CMK (cell line): Measurements from ENCODE around the gene IFT74.
A peak's percentile ranks its signal among the peaks of the same experiment; 100 is the strongest.

Source experiments
- DNase-seq: peaks from one replicate; pipeline ENCODE4 v3.0.0-alpha.2; 2010; ENCODE audit warnings: low read depth

IFT74 gene

DNA sequence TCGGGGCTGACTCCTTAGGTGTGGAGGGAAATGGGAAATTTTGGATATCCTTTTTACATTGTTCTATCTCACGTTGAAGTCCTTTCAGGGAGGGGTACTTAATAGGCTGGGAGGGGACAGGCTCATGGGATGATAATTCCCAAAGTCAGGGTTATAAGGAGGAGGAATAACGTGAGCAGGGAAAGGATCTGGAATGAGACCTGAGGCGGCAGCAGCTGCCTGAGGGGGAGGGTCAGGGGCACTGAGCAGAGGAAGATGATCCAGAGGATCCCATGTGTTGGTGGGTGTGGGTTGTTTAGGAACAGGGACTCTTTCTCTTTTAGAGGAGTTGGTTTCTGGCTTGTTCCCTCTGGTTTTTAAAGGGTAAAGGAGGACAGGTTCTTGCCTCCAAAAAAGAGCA is 18.7 kb downstream of the IFT74 start:
- no peak for DNase-seq

DNA sequence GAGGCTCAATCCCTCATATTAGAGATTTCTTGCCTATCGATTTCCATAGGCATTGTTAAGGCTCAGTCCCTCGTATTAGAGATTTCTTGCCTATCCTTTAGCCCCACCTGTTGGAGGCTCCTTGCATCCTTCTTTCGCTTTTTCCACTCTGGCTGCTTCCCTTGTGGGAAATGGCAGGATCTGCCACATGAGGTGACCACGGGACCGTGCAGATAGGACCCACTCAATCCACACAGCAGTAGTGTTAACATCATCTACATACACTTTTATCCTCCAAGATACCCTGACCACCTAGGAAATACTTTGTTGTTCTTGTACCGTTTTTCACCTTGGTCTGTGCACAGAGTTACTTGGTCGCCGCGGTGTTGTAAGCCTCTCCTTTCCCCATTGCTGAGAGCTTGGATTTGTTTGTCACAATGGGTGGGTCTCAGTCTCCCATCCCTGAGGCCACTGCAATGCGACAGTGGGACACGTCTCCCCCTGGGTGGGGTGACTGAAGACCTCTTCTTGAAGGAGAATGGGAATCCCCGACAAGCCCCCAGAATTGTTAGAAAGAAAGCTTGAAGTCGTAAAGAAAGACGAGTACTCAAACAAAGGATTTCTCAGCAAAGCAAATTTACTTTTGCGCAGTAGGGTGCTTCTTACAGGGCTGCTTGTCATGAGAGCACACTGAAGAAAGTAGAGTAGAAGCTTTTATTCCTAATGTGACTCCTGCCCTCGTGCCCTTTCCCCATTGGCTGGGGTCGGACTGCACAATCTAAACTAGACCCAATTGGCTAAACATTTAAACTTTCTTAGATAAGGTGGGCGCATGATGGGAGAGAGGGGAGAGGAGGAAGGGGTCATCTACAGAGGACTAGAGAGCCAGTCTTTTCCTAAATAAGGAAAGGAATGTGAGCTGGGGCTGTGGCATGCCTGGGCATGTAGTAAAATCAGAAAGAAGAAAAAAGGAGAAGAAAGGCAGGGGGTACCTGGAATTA is 19.8 kb downstream of the IFT74 start:
- no peak for DNase-seq

DNA sequence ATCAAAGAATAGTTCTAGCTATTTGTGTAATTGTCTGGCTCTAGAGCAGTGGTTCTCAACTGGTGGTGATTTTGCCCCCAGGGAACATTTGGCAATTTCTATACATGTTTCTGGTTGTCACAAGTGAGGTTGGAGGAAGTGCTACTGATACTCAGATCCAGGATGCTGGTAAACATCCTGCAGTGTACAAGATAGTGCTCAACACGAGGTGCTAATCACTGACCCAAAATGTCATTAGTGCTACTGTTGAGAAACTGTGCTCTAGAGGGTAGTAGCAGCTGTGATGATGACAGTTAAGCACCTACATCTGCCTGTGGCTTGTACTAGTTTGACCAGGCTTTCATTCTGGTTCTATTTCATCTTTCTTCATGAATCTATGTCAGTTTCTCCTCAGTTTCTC is 27.1 kb downstream of the IFT74 start:
- DNase-seq: no peak

DNA sequence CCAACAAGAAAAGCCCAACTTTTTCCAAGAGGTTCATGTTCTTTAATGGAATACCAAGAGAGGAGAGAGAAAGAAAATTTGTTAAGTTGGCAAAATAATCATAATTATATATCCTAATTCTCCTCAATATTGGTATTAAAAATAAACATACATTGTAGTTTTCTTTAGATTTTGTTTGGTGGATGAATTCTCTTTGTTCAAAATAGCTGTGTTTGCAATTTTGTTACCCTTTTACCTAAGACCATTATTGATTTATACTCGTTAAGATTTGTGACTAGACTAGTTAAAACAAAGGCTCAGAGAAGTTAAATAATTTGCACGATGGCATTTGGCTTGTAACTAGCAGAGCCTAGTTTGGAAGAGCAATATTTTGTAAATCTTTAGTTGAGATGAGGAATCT is 39.6 kb downstream of the IFT74 start:
- no peak for DNase-seq

DNA sequence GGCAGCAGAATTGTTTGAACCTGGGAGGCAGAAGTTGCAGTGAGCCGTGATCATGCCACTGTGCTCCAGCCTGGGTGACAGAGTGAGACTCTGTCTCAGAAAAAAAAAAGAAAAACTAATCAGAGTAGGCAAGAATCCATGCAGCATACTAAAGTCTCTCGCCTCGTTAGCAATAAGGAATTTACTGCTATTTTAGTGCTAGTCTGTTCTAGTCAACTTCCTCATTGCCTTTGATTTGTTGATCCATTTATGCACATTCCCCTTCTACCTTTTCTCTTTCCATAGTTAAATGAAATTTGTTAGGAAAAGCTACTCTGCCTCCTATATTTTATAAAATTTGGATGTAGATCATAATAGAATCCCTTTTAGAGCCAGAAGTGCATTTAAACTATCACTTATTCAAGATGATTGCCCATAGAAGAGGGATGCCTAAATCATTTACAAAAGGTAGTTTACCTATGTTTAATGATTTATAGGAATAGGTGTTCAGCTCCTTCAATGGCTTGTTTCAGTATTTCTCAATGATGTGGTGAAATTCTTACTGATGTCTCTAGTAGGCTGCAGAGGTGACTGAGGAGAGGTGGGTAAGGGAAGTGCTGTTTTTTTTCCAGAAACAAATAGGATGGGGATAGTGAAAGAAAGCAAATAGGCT is 47.3 kb downstream of the IFT74 start:
- no peak for DNase-seq

DNA sequence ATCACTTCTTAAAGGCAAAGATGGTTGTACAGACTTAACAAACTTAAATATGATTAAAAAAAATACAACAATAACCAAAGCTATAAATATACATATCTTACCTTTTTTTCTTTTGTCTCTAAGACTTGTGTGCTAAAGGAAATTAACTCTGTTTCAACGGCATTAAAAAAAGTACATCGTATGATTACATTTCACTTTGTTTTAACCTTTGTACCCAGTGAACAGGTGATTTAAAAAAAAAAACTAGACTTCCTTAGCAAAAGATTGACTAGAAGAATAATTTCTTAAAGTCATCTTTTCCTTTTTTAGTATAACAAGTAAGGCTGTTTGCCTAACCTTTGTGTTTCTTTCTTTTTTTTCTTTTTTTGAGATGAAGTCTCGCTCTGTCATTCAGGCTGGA is 49.3 kb downstream of the IFT74 start, which contains the start of gene LRRC19:
LRRC19 (minus strand) TSS at position 182 of the 400 bp plus-strand sequence. CDS start 5,978 bp downstream, outside the sequence.
- no peak for DNase-seq

DNA sequence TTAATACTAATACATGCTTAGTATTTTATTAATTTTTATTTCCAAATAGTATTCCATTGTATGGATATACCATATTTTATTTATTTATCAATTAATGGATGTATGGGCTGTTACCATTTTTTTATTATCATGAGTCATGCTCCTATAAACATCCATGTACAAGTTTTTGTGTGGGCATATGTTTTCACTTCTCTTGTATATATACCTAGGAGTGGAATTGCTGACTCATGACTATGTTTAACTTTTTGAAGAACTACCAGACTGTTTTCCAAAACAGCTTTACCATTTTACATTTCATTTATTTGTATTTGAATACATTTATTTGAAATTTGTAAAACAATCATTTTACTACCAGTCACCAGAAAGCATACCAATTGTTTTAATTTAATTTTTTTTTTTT is 63.4 kb downstream of the IFT74 start:
- no peak for DNase-seq

DNA sequence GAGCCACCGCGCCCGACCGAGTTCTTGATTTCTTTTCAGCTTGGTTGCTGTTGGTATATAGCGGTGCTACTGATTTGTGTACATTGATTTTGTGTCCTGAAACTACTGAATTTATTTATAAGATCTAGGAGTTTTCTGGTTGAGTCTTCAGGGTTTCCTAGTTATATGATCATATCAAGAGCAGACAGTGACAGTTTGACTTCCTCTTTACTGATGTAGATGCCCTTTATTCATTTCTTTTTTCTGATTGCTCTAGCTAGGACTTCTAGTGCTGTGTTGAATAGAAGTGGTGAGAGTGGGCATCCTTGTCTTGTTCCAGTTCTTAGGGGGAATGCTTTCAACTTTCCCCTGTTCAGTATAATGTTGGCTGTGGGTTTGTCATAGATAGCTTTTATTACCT is 66.7 kb downstream of the IFT74 start:
- no peak for DNase-seq

DNA sequence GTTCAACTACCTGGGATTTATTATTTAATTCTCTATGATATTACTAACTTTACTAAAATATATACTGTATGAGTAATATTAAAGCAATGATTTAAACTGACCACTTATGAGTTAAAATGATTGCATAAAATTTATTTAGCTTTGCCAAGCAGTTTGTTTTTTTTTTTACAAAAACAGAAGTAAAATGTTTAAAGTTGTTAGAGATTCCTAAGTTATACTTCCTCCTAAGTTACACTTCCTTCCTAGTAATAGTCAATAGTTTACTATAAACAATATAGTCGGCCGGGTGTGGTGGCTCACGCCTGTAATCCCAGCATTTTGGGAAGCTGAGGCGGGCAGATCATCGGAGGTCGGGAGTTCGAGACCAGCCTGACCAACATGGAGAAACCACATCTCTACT is 73.0 kb downstream of the IFT74 start:
- DNase-seq: no peak

DNA sequence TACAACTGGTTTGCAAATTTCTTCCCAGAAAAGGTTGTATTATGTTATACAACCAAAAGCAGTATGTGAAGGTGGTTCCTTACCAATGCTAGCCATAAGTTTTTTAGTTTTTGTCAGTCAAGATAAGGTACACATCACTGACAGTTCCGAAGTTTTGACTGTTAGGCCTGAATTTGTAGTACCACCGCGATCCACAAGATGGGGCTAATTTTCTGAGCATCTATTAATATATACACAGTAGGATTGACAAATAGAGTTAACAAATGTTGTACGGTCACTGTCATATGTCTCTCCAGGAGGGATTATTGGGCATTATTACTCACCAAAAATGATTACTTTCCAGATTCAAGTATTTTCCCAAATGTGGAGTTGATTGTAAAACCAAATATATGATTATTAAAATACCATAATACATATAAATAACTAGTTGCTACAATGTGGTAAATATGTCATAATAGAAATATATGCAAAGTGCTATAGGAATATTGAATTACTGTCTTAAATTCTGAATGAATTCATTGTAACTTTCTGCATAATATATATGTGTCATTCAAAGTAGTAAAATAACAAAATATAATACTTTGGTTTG is 77.7 kb downstream of the IFT74 start:
- DNase-seq: no peak

DNA sequence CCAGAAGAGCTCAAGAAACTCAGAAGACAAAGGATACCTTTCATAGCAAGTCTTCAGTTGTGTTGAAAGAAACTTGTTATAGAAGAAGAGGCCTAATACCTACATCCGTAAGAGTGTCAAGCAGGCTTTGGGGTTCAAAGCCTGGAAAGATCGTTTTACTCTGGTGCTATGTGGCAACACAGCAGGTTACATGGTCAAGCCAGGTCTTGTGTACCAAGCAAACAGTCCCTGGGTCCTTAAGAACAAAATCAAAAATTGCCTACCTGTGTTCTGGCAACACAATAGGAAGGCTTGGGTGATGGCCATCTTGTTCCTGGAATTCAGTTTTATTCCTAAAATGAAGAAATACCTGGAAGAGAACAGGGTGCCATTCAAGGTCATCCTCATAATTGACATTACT is 81.3 kb downstream of the IFT74 start:
- no peak for DNase-seq

DNA sequence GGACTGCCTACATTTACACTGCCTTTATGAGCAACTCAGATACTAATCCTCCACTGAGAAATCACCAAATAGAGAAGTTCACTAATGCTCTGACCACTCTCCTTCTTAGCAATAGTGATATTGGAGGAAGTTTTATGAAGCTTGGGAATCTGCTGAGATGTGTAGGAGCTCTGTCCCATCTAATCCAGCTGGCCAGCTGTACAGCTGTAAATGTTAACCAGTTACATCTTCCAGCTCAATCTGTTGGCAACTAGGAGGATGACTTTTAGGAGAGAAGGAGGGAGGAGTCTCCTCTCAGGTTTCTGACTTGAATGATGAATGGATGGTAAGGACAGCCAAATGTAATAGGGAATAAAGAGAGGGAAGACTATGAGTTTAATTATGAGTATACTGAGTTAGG is 85.5 kb downstream of the IFT74 start:
- no peak for DNase-seq

DNA sequence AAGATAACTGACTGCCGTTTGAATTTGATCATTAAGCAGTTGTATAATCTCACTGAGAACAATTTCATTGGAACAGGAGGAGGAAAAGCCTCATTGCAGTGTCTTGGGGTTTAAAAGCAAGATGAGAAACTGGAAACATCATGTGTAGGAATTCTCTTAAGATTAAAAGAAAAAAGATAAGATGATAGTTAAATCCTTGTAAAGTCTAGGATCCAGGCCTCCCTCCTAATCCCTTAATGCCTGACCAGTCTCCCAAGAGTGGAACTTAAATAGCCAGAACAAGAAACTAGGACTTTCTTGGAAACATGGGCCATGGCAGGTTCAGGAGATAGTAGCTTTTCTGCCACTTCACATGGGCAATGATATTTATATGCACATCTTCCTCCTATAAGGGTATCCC is 86.3 kb downstream of the IFT74 start:
- no peak for DNase-seq

DNA sequence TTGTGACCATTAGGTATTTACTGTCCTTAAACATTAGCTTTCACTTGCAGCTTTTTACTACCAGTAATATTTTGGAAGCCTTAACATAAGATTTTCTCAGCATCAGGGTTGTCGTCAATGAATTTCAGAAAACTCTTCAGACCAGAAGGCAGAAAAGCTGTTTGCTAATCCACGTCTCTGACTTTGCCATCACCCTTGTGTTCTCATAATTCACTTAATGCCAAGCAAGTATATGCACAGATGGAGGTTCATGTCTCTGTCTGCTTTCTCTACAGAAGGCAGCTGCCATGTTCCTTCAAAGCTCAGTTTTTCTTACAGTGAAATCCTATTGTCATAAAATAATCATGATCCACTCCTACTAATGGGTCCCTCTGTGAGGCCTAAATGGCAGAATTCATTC is 87.0 kb downstream of the IFT74 start:
- no peak for DNase-seq

DNA sequence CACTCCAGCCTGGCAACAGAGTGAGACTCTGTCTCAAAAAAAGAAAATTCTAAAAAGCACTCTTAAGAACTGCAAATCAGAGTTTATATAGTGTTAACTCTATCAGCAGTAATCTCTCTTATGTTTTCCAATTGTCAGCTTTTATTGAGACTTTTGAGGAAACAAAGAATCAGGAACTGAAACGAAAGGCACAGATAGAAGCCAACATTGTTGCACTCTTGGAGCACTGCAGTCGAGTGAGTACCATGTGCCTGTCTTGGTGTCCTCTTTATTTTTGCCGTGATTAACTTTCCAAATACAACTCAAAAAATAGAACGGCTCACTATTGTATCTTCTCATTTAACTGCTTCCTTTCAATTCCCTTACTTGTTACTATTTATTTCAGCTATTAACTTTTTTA is 90.9 kb downstream of the IFT74 start:
- no peak for DNase-seq

DNA sequence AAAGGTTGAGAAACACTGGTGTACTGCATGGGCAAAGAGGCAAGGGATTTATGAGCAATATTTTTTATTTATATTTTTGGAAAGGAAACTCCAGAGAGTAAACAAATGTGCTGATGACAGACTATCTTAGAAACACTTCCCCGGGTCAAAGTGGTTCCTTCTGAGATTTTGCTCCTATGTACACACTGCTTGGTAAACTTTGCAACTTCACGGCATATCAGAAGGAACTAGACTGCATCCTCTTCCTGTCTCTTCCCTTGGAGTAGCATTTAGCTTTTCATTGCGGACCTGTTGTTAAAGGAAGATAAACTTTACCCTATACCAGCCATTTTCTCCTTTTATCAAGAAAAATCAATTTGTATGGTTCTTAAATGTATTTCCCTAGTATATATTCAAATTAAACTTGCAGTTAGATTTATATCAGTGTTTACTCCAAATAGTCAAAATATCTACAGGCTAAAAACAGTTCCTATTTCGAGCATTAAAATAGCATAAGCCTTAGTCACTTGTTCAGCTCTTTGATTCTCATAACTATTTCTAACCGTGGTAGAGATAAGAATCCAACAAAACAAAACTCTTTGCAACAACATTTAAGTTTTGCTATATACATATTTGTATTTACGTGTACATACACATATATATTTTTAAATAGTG is 97.3 kb downstream of the IFT74 start:
- DNase-seq: peak; percentile 21

DNA sequence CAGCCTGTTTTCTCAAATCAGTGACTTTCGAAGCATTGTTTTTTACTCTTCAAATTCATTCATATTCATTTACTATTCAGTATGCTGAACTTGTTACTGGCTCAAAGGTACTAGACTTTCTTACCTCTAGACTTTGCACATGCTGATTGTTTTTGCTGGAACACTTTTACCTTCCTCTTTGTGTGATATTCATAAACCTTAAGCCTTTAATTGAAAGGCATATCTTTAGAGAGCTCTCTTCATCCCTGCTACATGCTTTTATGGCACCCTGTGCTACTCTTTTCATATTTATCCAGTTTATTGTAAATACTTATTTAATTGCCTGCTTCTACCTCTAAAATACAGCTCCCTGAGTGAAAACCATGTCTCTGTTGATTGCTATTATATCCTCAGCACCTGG is 97.9 kb downstream of the IFT74 start:
- no peak for DNase-seq

DNA sequence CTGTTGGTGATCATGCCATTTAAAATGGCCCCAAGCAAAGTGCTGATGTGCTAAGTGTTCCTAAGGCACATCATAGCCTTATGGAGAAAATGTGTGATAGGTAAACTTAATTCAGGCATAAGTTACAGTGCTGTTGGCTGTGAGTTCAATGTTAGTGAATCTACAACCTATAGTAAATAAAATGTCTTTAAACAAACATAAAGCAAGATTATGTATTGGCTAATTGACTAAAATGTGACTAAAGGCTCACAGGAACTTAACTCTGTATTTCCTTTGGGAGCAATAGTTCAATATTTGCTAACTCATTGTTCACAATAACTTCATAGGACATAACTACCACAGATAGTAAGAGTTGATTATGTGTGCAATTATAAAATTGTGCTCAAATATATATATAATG is 98.6 kb downstream of the IFT74 start:
- DNase-seq: no peak

DNA sequence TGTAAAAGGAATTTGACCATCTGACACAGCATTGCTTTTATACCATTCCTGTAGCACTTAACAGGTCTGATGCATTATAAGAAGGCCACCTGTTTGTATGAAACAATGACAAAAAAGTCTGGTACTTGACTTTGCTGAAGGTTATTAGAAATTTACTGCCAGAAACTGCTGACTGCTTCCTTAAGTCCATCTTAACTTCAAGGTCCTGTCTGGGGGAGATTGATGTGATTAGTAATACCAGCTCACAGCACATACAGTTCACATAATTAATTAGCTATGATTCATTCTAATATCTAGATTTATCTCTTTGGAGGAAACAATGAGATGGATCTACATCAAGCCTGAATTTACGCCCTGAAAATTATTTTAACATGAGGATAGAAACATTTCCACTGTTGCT is 103.2 kb downstream of the IFT74 start:
- DNase-seq: no peak

DNA sequence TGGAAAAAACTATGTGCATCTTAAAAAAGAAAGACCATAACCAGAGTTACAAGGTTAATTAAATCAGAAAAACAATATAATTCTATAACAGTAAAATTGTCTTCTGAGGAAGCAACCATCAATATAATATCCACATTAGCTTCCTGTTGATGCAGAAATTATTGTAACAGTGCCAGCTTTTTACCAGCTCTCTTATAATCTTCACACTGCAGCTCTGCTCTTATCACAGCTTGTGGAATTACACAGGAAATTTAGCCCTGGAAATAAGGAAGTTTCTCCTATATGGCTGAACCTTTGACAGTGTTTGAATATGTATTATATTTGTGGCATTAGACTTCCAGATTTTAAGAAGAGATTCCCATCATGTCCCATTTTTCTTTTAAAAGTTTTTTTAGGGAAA is 103.7 kb downstream of the IFT74 start:
- no peak for DNase-seq

DNA sequence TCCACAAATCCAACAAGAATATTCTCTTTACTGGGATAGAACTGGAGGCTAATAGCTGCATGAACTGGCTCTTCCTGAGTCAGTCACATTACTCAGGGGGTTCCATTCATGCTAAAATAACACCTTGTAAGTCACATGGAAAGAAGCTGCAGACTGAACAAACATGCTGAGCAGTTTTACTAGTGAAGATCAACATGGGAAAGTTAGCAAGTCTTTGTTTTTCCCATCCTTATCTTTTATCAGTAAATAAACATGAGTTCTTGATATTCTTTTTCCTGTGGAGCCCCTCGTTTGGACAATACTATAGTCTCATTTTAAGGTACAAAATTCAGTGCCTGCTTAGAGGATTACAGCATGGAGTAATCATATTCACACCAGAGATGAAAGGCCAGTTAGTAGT is 109.1 kb downstream of the IFT74 start:
- DNase-seq: no peak
